GM12875 (cell line): ENCODE results near the gene SLIT3.

Experiments used
- H3K4me3 ChIP-seq: one replicate; pipeline ENCODE4 v1.5.1; 2011; ENCODE audit warnings: low read depth, low read length, control low read depth
- TF ChIP-seq, protein P1 (sequence below): IDR thresholded peaks from 2 replicates; pipeline ENCODE4 v1.5.1; 2011; ENCODE audit warnings: low read depth, mild to moderate bottlenecking, control low read depth, inconsistent platforms, low read length, moderate library complexity, borderline replicate concordance; ENCODE audit not compliant: insufficient read depth

The SLIT3 gene

DNA sequence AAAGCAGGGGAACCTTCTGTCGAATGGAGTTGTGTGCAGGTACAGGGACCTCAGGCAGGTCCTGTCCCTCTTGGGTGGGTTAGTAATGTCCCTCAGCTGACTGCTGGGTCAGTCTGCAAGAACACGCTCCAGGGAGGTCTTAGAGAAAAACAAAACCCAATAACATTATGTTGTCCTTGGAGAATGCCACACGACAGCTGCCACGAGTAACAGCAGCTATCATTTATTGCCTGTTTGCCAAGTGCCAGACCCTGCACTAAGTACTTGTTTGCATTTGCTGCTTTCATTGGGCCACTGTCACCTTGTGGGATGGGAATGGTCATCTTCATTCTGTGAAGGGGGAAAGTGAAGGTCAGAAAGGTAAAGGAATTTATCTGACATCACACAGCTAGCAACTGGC lies 310.3 kb downstream of the SLIT3 start:
- TF ChIP-seq, protein P1, sequence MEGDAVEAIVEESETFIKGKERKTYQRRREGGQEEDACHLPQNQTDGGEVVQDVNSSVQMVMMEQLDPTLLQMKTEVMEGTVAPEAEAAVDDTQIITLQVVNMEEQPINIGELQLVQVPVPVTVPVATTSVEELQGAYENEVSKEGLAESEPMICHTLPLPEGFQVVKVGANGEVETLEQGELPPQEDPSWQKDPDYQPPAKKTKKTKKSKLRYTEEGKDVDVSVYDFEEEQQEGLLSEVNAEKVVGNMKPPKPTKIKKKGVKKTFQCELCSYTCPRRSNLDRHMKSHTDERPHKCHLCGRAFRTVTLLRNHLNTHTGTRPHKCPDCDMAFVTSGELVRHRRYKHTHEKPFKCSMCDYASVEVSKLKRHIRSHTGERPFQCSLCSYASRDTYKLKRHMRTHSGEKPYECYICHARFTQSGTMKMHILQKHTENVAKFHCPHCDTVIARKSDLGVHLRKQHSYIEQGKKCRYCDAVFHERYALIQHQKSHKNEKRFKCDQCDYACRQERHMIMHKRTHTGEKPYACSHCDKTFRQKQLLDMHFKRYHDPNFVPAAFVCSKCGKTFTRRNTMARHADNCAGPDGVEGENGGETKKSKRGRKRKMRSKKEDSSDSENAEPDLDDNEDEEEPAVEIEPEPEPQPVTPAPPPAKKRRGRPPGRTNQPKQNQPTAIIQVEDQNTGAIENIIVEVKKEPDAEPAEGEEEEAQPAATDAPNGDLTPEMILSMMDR, result no peak
- no peak overlapping the region for H3K4me3 ChIP-seq

DNA sequence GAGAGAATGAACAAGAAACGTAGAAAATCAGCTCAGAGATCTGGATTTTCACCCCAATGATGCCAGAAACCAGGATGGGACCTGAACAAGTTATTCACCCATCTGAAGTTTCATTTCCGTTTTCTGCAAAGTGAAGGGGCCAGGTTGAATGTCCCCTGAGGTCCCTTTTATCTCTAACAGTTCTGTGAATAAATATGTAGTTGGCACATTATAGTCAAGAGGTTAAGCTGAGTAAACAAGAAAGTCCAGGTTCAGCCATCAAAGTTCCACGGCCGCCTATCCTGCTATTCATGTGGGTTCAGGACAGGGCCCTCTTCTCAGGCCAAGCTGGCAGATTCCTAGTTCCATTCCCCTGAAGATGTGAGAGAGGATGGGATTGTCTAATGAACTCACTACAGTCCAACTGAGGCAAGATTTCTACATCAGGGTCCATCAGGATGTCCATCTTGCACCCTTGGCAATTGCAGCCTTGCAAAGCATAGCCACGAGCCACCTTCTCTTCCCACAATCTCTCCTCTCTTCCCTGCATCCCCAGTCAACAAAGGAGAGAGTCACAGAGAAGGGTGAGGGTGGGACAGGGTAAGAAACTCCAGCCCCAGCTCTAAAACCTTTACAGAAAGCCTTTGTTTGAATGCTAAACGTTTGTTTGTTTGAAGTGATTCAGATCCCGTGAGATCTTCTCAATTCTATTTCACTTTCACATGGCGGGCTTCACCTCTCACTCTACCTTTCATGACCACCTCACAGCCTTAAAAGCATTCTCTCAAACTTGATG lies 311.0 kb downstream of the SLIT3 start:
- TF ChIP-seq, protein P1, result no peak

DNA sequence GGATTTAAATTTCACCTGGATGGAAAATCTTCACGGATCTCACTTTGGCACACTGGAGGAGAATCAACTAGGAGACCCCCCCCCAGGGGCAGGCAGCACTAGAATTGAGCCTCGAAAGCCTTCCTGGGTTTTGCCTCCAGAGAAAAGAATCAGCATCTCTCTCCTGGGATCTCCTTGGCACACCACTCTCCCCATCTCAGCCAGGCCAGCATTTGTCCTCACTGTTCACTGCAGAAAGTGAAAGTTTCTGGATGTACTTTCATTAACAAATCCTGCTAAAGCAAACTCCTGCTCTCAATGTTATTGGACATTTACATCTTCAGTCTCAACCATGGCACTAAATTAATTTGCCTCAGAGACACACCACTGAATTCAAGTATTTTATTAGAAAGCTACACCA lies 312.2 kb downstream of the SLIT3 start:
- TF ChIP-seq, protein P1, result no peak
- no peak overlapping the region for H3K4me3 ChIP-seq

More for the DNA sequence above, 311.0 kb downstream of the SLIT3 start:
- no peak overlapping the region for H3K4me3 ChIP-seq

DNA sequence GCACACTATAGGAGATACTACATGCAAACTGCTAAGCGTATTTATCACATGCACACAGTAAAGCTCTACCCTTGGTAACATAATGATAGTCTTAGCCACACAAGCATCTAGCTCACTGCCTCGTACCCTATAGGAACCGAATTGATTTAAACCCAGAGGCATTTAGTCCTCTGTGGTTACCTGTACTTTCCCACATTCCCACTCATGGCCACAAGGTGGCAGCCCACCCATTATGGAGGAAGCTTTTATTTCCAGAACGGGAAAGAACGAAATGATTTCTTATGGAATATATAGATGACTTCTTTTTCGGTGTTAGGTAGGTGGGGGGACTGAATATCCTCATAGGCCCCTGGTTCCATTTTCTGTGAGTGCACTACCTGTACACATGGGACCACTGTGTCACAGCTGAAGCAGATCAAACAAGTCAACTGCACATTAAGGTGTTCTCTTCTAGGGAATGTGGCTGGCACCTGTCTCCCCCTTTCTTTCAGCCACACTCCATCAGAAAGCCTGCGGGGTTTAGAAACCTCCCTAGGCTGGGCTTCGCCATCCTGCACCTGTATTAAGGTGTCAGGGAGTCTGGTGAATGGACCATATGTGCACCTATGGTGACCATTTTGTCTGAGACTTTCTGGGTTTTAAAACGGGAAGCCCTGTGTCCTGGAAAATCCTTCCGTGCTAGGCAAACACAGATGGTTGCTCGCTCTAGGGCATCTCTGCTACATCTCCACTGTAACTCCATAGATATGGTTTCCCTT lies 313.2 kb downstream of the SLIT3 start:
- TF ChIP-seq, protein P1, result peak; percentile 72
- H3K4me3 ChIP-seq, result no peak overlapping the region

GRCh38 chr5:168985454-168985853 lies 315.5 kb downstream of the SLIT3 start:
- no peak overlapping the region for H3K4me3 ChIP-seq
- TF ChIP-seq, protein P1, result no peak

DNA sequence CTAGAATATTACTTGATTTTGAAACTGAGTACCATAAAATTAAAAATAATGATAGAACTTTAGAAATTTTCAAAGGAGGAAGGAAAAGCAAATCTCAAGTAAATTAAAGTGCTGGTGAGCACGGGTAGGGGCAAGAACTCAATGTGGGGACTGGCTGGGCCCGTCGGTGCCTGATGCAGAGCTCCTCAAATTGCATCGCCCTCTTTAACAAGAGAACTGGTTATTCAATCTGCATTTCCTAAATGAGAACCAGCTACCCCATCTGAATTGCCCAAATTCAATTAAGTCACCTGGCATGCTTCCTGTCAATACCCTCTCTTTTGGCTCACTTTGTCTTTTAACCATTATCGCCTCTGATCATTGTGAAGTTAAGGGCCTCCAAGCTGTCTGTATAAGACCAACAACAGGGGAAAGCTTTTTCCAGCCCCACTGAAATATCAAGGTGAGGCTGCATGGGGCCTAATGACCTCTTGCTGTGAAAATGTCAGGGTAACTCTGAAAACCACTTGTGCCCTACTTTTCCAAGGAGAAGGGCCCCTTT lies 316.7 kb downstream of the SLIT3 start:
- TF ChIP-seq, protein P1, result no peak
- no peak overlapping the region for H3K4me3 ChIP-seq

GRCh38 chr5:168979135-168979534 lies 321.8 kb downstream of the SLIT3 start:
- H3K4me3 ChIP-seq, result no peak overlapping the region
- TF ChIP-seq, protein P1, result no peak
